CD4-positive, alpha-beta T cell (primary cell): ENCODE results near the gene ARHGAP15. TPM values are rescaled to one million over a fixed set of nuclear protein-coding genes. Genes with fewer than 3 reads are reported as not detected.

Experiments
- ATAC-seq: fragments of 200-7000 bp; cut with Tn5 transposase; one replicate; pipeline ENCODE4 v1.10.0; 2022; ENCODE audit warnings: mild to moderate bottlenecking; ENCODE audit not compliant: poor library complexity
- CTCF ChIA-PET: fragments of 350-600 bp; sonication (Branson Sonifier 250); formaldehyde crosslinking; loops from one replicate; lab custom pipeline; 2021; ENCODE audit warnings: antibody characterized with exemption, inconsistent platforms; lab: Charles Lee
- POLR2A ChIA-PET: fragments of 350-600 bp; sonication (Branson Sonifier 250); formaldehyde crosslinking; loops from one replicate; lab custom pipeline; 2021; ENCODE audit warnings: antibody characterized with exemption, inconsistent platforms; lab: Charles Lee
- DNase-seq, 14 experiments: peaks; one replicate each; pipeline ENCODE4 v3.0.0-alpha.2; 2013 to 2020; ENCODE audit warnings: mixed read lengths in 2 of 14
- H3K27ac ChIP-seq, 2 donors: one replicate each; pipeline versions ENCODE4 v1.5.1 to v1.7.0; 2013; ENCODE audit warnings: low read length in 2 of 2, low read depth in 1 of 2, mild to moderate bottlenecking in 1 of 2
- H3K27me3 ChIP-seq, 2 experiments: 1 replicate in 1 of 2; 2 replicates in 1 of 2; pipeline versions ENCODE4 v1.6.1 to v1.7.0; 2013; ENCODE audit warnings: low read length in 2 of 2, control low read depth in 1 of 2, mild to moderate bottlenecking in 1 of 2, moderate library complexity in 1 of 2; ENCODE audit not compliant: insufficient read depth in 2 of 2, control insufficient read depth in 1 of 2
- H3K36me3 ChIP-seq: one replicate; pipeline ENCODE4 v1.6.1; 2013; ENCODE audit warnings: low read length, control low read depth; ENCODE audit not compliant: insufficient read depth
- H3K4me1 ChIP-seq: one replicate; pipeline ENCODE4 v1.6.1; 2013; ENCODE audit warnings: low read length, control low read depth; ENCODE audit not compliant: insufficient read depth
- H3K4me3 ChIP-seq: one replicate; pipeline ENCODE4 v1.5.1; 2013; ENCODE audit warnings: mild to moderate bottlenecking, low read length, moderate library complexity
- H3K9me3 ChIP-seq, 2 experiments: 1 replicate in 1 of 2; 2 replicates in 1 of 2; pipeline versions ENCODE4 v1.6.1 to v1.7.0; 2013; ENCODE audit warnings: low read length in 2 of 2, mild to moderate bottlenecking in 2 of 2, control low read depth in 1 of 2, moderate library complexity in 1 of 2; ENCODE audit not compliant: control insufficient read depth in 1 of 2, insufficient read depth in 1 of 2
- H3K27ac Mint-ChIP-seq: one replicate; pipeline ENCODE4 v1.8.0; 2020; ENCODE audit warnings: mixed read lengths
- H3K27me3 Mint-ChIP-seq: one replicate; pipeline ENCODE4 v1.8.0; 2021; ENCODE audit warnings: mixed read lengths
- H3K36me3 Mint-ChIP-seq: one replicate; pipeline ENCODE4 v1.8.0; 2021; ENCODE audit warnings: low read depth, mixed read lengths
- H3K4me1 Mint-ChIP-seq: one replicate; pipeline ENCODE4 v1.8.0; 2021; ENCODE audit warnings: low read depth, mixed read lengths
- H3K4me3 Mint-ChIP-seq: one replicate; pipeline ENCODE4 v1.8.0; 2020; ENCODE audit warnings: mild to moderate bottlenecking, mixed read lengths
- H3K9me3 Mint-ChIP-seq: one replicate; pipeline ENCODE4 v1.8.0; 2020; ENCODE audit warnings: mixed read lengths
- CTCF ChIP-seq: fragments of 200-600 bp; IDR thresholded peaks from one replicate; pipeline ENCODE4 v1.8.0; 2022; ENCODE audit warnings: antibody characterized with exemption, mild to moderate bottlenecking
- intact Hi-C, 2 experiments: fragments of 100-400 bp; cut with DNase I in 1 of 2; cut with micrococcal nuclease in 1 of 2; formaldehyde crosslinking; loops; one replicate each; pipeline versions ENCODE4 v1.15.1 to v1.9.0; 2023 to 2025; cut with DNase I, micrococcal nuclease
- total RNA-seq, 174 experiments: library from RNA in 2 of 174; stranded (reverse) in 2 of 174; gene quantifications; one replicate each; pipeline ENCODE4 v1.2.3 and lab custom pipeline; 2021 to 2026

Gene ARHGAP15
- total RNA-seq, 2 experiments from 2014 or later: 158 to 165 TPM

GRCh38 chr2:143574069-143574468 lies 444.9 kb downstream of the ARHGAP15 start:
- ChIA-PET POLR2A (no interaction called here), CTCF (interaction anchor here (1.2 kb wide), 1 partner anchor 13 kb away, joined by 3 read pairs; no protein-coding TSS in a partner anchor)
- DNase-seq (no peak), ATAC-seq (no peak)
- no peak overlapping the region for H3K27ac Mint-ChIP-seq
- Histone ChIP-seq H3K27ac (no peak overlapping the region), H3K4me1 (no peaks in the 10 kb centered on the region), H3K9me3 (no peaks in the 10 kb centered on the region), H3K36me3 (peaks cover 13% of the 10 kb centered on the region), H3K4me3 (no peak overlapping the region), H3K27me3 (no peaks in the 10 kb centered on the region)
- intact Hi-C loops: no loop called here
- no peak for TF ChIP-seq CTCF
- no peaks in the 10 kb centered on the region for H3K27me3 Mint-ChIP-seq
- peaks cover 49% of the 10 kb centered on the region for H3K4me1 Mint-ChIP-seq
- no peak overlapping the region for H3K4me3 Mint-ChIP-seq
- H3K36me3 Mint-ChIP-seq: peaks cover 86% of the 10 kb centered on the region
- no peaks in the 10 kb centered on the region for H3K9me3 Mint-ChIP-seq

- H3K4me3 Mint-ChIP-seq: no peak overlapping the region
- Histone ChIP-seq H3K9me3 (no peaks in the 10 kb centered on the region), H3K36me3 (peaks cover 17% of the 10 kb centered on the region), H3K27ac (no peak overlapping the region), H3K27me3 (no peaks in the 10 kb centered on the region), H3K4me1 (no peaks in the 10 kb centered on the region), H3K4me3 (no peak overlapping the region)
- no peak for TF ChIP-seq CTCF
- ATAC-seq: no peak
- H3K36me3 Mint-ChIP-seq: peaks cover 83% of the 10 kb centered on the region
- no peak overlapping the region for H3K27ac Mint-ChIP-seq
- no peaks in the 10 kb centered on the region for H3K9me3 Mint-ChIP-seq
- no peak for DNase-seq
- ChIA-PET POLR2A (no interaction called here), CTCF (no interaction called here)
- no peaks in the 10 kb centered on the region for H3K27me3 Mint-ChIP-seq
- intact Hi-C loops: no loop called here
- H3K4me1 Mint-ChIP-seq: peaks cover 36% of the 10 kb centered on the region
These were observed 446.1 kb downstream of the ARHGAP15 start for GRCh38 chr2:143575340-143575739.

- Histone ChIP-seq H3K4me1 (no peaks in the 10 kb centered on the region), H3K4me3 (no peak overlapping the region), H3K27ac (no peak overlapping the region), H3K36me3 (peaks cover 8% of the 10 kb centered on the region), H3K27me3 (no peaks in the 10 kb centered on the region), H3K9me3 (no peaks in the 10 kb centered on the region)
- H3K4me3 Mint-ChIP-seq: no peak overlapping the region
- H3K36me3 Mint-ChIP-seq: peaks cover 83% of the 10 kb centered on the region
- POLR2A ChIA-PET: no interaction called here
- peaks cover 39% of the 10 kb centered on the region for H3K4me1 Mint-ChIP-seq
- ATAC-seq (no peak), DNase-seq (no peak)
- no peak overlapping the region for H3K27ac Mint-ChIP-seq
- intact Hi-C loops: no loop called here
- TF ChIP-seq CTCF: no peak
- CTCF ChIA-PET: interaction anchor here (1.1 kb wide), 1 partner anchor 12 kb away, joined by 3 read pairs; no protein-coding TSS in a partner anchor
- no peaks in the 10 kb centered on the region for H3K9me3 Mint-ChIP-seq
- H3K27me3 Mint-ChIP-seq: no peaks in the 10 kb centered on the region
These were observed 448.3 kb downstream of the ARHGAP15 start for GRCh38 chr2:143577489-143577888.
